Prostate gland (tissue), 2 donors: ENCODE data around the gene ARMH1. TPM values are rescaled to one million over a fixed set of nuclear protein-coding genes. Genes with fewer than 3 reads are reported as not detected.

Experiments used
- DNase-seq: peaks from one replicate; pipeline ENCODE4 v3.0.0-alpha.2; 2019; ENCODE audit warnings: low spot score
- H3K27ac ChIP-seq, 2 donors: fragments of 200-600 bp; sonication (generic); 2 replicates each; pipeline ENCODE4 v1.5.1; 2017 to 2019
- H3K27me3 ChIP-seq: fragments of 200-600 bp; sonication (generic); replicated peaks from 2 replicates; pipeline ENCODE4 v1.5.1; 2019; ENCODE audit not compliant: insufficient read depth
- H3K36me3 ChIP-seq, 2 donors: fragments of 200-600 bp; sonication (generic); 1 replicate in 1 of 2; 2 replicates in 1 of 2; pipeline versions ENCODE4 v1.5.1 to v1.8.1; 2017 to 2019
- H3K4me1 ChIP-seq: fragments of 200-600 bp; sonication (generic); replicated peaks from 2 replicates; pipeline ENCODE4 v1.5.1; 2019
- H3K4me3 ChIP-seq, 2 donors: fragments of 200-600 bp; sonication (generic); 2 replicates each; pipeline ENCODE4 v1.5.1; 2017 to 2019
- H3K9me3 ChIP-seq: fragments of 200-600 bp; sonication (generic); 2 replicates; pipeline ENCODE4 v1.5.1; 2017
- CTCF ChIP-seq, 4 experiments: fragments of 200-600 bp in 2 of 4; fragments of 450-650 bp in 2 of 4; sonication (generic) in 2 of 4; IDR thresholded peaks; 1 replicate in 3 of 4; 2 replicates in 1 of 4; pipeline ENCODE4 v1.5.1; 2016 to 2019; ENCODE audit warnings: antibody characterized with exemption in 4 of 4, mild to moderate bottlenecking in 2 of 4, moderate library complexity in 2 of 4
- POLR2A ChIP-seq: fragments of 450-650 bp; IDR thresholded peaks from one replicate; pipeline ENCODE4 v1.6.1; 2016; ENCODE audit warnings: antibody characterized with exemption, mild to moderate bottlenecking
- POLR2AphosphoS5 ChIP-seq: sonication (generic); formaldehyde crosslinking; IDR thresholded peaks from one replicate; pipeline ENCODE4 v1.6.1; 2017; ENCODE audit warnings: antibody characterized with exemption
- WGBS: methylation state at CpG from one replicate; pipeline ENCODE4 v1.1.5; 2018; 5-methylcytosine and 5-hydroxymethylcytosine counted together
- intact Hi-C: fragments of 100-400 bp; cut with DNase I; formaldehyde crosslinking; loops from one replicate; pipeline ENCODE4 v1.14.2; 2022
- total RNA-seq, 2 donors: library from RNA; depleted of rRNA; stranded (reverse); fragments of >200 nt; gene quantifications; one replicate each; pipeline ENCODE4 v1.1.0, GENCODE V29; 2016

ARMH1 gene
- total RNA-seq, 2 donors from 2014 or later = 1.0 to 3.6 TPM

- no peaks in the 10 kb centered on the region for H3K9me3 ChIP-seq
- intact Hi-C loops = no loop called here
- 88% methylated on average over 6 of the region's 6 CpGs for WGBS
- H3K27me3 ChIP-seq = no peaks in the 10 kb centered on the region
- H3K4me3 ChIP-seq = no peak overlapping the region
- no peaks in the 10 kb centered on the region for H3K4me1 ChIP-seq
- no peak overlapping the region for H3K27ac ChIP-seq
- DNase-seq = no peak
- H3K36me3 ChIP-seq = no peaks in the 10 kb centered on the region
- TF ChIP-seq POLR2A = no peak
- TF ChIP-seq CTCF (IDR thresholded peaks at IDR 0.05) = no peak
- TF ChIP-seq POLR2AphosphoS5 = no peak
Measured at GRCh38 chr1:44707112-44707881, 32.8 kb downstream of the ARMH1 start.

- no peak for DNase-seq
- no peaks in the 10 kb centered on the region for H3K27me3 ChIP-seq
- H3K27ac ChIP-seq = no peak overlapping the region
- H3K4me3 ChIP-seq = no peak overlapping the region
- H3K4me1 ChIP-seq = no peaks in the 10 kb centered on the region
- H3K9me3 ChIP-seq = no peaks in the 10 kb centered on the region
- TF ChIP-seq POLR2AphosphoS5 = no peak
- peak in 1 of 4 experiments; percentile 36 for TF ChIP-seq CTCF (IDR thresholded peaks at IDR 0.05)
- 64% methylated on average over 15 of the region's 15 CpGs for WGBS
- intact Hi-C loops = no loop called here
- no peaks in the 10 kb centered on the region for H3K36me3 ChIP-seq
Measured at GRCh38 chr1:44707959-44708831, 33.7 kb downstream of the ARMH1 start.

GRCh38 chr1:44713321-44713781, 38.8 kb downstream of the ARMH1 start:
- no peaks in the 10 kb centered on the region for H3K9me3 ChIP-seq
- no peaks in the 10 kb centered on the region for H3K27me3 ChIP-seq
- no peaks in the 10 kb centered on the region for H3K4me1 ChIP-seq
- H3K36me3 ChIP-seq = no peaks in the 10 kb centered on the region
- no peak for TF ChIP-seq POLR2A
- TF ChIP-seq POLR2AphosphoS5 = no peak
- TF ChIP-seq CTCF (IDR thresholded peaks at IDR 0.05) = no peak
- 24% methylated on average over 6 of the region's 6 CpGs for WGBS
- no peak for DNase-seq
- intact Hi-C loops = no loop called here
- no peak overlapping the region for H3K4me3 ChIP-seq
- H3K27ac ChIP-seq = no peak overlapping the region

- TF ChIP-seq CTCF (IDR thresholded peaks at IDR 0.05) (no peak), POLR2AphosphoS5 (no peak), POLR2A (no peak)
- Histone ChIP-seq H3K9me3 (no peaks in the 10 kb centered on the region), H3K4me3 (no peak overlapping the region), H3K27ac (no peak overlapping the region), H3K36me3 (no peaks in the 10 kb centered on the region), H3K4me1 (no peaks in the 10 kb centered on the region), H3K27me3 (no peaks in the 10 kb centered on the region)
- WGBS = 85% methylated on average over 7 of the region's 7 CpGs
- no peak for DNase-seq
- intact Hi-C loops = no loop called here
Measured at GRCh38 chr1:44714532-44714931, 40.0 kb downstream of the ARMH1 start.
